ENCODE measurements around the gene P2RY6. TPM values are rescaled to one million over a fixed set of nuclear protein-coding genes. Genes with fewer than 3 reads are reported as not detected.

Gene P2RY6
- total RNA-seq, 1 experiment from 2014 or later = 0.15 TPM

DNA sequence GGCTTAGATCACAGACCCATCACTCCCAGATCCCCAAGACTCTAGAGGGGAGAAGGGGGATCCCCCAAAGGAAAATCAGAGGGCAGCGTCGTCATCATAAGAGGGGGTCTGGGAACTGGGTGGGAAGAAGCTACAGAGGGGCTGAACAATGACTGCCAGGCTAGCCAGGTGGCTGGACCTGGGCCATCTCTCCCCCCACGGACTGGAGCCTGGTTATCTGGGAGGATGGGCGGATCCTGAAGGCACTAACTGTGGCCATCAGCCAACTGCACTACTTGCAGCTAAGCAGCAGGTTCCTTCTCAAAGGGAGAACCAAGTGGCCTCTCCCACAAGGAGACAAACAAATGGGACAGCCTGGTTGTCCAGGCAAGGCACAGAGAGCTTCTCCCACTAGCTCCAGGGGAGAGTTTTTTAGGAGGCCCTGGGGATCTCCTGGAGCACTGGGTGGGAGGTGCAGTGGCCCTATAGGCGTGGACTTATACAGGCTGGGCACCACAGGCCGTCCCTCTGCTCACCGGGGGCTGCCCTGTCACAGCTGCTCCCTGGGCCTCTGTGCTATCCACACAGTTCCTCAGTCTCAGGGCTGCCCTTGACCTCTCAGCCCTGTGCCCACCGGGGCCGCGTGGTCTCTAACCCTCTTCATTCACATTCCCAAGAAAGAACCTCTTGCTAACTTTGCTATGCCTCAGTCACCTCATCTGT lies 15.4 kb downstream of the P2RY6 start:
- ChIA-PET CTCF (interaction anchor here (0.8 to 2.3 kb wide), 3 partner anchors 45 to 64 kb away, joined by 3 to 10 read pairs (median 3); no protein-coding TSS in a partner anchor), POLR2A (no interaction called here), RAD21 (ENCODE audit: low non-redundant PET in 1 of 2, low total read pairs in 2 of 2, uncharacterized antibody in 2 of 2, unreplicated experiment in 2 of 2) (no interaction called here)
- no peaks in the 10 kb centered on the region for H3K36me3 ChIP-seq (ENCODE audit: control insufficient read depth in 1 of 2, insufficient read depth in 2 of 2, low read length in 2 of 2)
- TF ChIP-seq TCF7L2 (IDR thresholded peaks at IDR 0.05; ENCODE audit: borderline replicate concordance, extremely low read depth, insufficient read depth, insufficient read length) (no peak), EZH2 (IDR thresholded peaks at IDR 0.05) (no peak), JUND (IDR thresholded peaks at IDR 0.05) (no peak), SRF (IDR thresholded peaks at IDR 0.05; ENCODE audit: low read depth) (no peak), POLR2A (IDR thresholded peaks at IDR 0.05; ENCODE audit: borderline replicate concordance, extremely low read depth, insufficient read depth, insufficient read length) (no peak), SIN3A (IDR thresholded peaks at IDR 0.05; ENCODE audit: low read depth) (no peak), EZH2phosphoT487 (IDR thresholded peaks at IDR 0.05; ENCODE audit: borderline replicate concordance) (no peak), FOSL1 (IDR thresholded peaks at IDR 0.05; ENCODE audit: low read depth) (no peak), RAD21 (IDR thresholded peaks at IDR 0.05; ENCODE audit: low read depth) (no peak), YY1 (IDR thresholded peaks at IDR 0.05; ENCODE audit: extremely low read depth, insufficient replicate concordance, low read depth, low read length) (no peak)
- TF ChIP-seq, protein P1, sequence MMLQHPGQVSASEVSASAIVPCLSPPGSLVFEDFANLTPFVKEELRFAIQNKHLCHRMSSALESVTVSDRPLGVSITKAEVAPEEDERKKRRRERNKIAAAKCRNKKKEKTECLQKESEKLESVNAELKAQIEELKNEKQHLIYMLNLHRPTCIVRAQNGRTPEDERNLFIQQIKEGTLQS (IDR thresholded peaks at IDR 0.05) = no peak
- H3K9me3 ChIP-seq (ENCODE audit: control insufficient read depth in 1 of 2, insufficient read depth in 1 of 2, low read depth in 1 of 2, low read length in 2 of 2) = no peaks in the 10 kb centered on the region
- no peak for DNase-seq (ENCODE audit: low read depth, low spot score)
- H3K79me2 ChIP-seq (ENCODE audit: insufficient read depth, low read length) = no peaks in the 10 kb centered on the region
- no peak overlapping the region for H3K4me3 ChIP-seq (replicated peaks in 1 of 2; ENCODE audit: low read depth in 1 of 2, low read length in 2 of 2)
- H3K9me2 ChIP-seq (ENCODE audit: insufficient read depth) = no peaks in the 10 kb centered on the region
- intact Hi-C loops (cut with micrococcal nuclease) = no loop called here
- peaks cover 4 to 11% of the 10 kb centered on the region in 2 experiments; a peak in 2 of 4 replicates for H3K4me1 ChIP-seq (ENCODE audit: control insufficient read depth in 1 of 2, insufficient read depth in 2 of 2, low read length in 2 of 2)
- H3K27me3 ChIP-seq (ENCODE audit: insufficient read depth, low read length) = 0 out of 2 replicates have a peak, but pooled peaks cover 2% of the 10 kb centered on the region
- no peak overlapping the region for H3K4me2 ChIP-seq (ENCODE audit: low read length)
- no peaks in the 10 kb centered on the region for H4K20me1 ChIP-seq (ENCODE audit: insufficient read depth)
- ATAC-seq = no peak
- H3K9ac ChIP-seq (ENCODE audit: low read length) = no peak overlapping the region
- no peak overlapping the region for H2AFZ ChIP-seq (ENCODE audit: low read depth, low read length, poor library complexity, severe bottlenecking)
- BruUV-seq (replicated peaks) = no TSS peak
- no peak overlapping the region for H3K27ac ChIP-seq (ENCODE audit: low read depth, low read length)

All from HCT116 (cell line).